ENCODE measurements around the gene PPP2R2B.

PPP2R2B gene

DNA sequence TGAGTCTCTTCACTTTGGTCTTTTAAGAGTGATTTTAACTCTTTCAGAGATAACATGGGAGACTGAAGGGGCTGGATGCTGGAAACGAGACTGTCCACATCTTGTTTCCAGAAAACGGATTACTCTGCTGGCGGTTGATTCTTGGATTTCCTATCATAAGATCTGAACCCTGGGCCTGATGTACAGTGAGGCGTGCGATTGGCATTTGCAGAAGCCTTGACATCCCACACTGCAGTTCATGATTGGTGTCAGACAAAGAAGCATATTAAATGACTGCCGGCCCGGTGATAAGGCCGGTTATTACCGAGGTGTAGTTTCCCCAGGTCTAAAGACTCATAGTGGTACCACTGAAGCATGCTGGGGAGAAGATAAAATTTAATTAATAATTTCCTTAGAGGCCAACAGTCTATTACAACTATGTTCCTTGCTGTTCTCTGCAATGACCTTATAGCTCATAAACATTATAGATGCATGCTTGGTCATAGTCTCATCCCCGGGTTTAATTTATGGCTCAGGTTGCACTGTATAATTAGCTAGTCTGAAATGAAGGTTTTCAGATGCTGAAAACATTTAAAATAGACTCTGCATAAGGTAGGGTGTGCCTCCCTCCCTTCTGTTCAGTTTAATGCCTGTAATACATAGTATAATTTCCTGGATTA lies 99.2 kb downstream of the PPP2R2B start:
- 89% methylated on average over 6 of the region's 10 CpGs for WGBS
- no peak overlapping the region for H2BK15ac ChIP-seq (ENCODE audit: low read depth, poor library complexity, severe bottlenecking)
- no peak overlapping the region for H3K4me2 ChIP-seq (ENCODE audit: low read length, poor library complexity, severe bottlenecking)
- no peak overlapping the region for H4K91ac ChIP-seq (ENCODE audit: low read length)
- H3K27ac ChIP-seq (ENCODE audit: low read length, poor library complexity, severe bottlenecking): no peak overlapping the region
- H4K8ac ChIP-seq (ENCODE audit: low read length): no peak overlapping the region
- H3K36me3 ChIP-seq (ENCODE audit: control insufficient read depth in 1 of 2, insufficient read depth in 2 of 2, low read depth in 1 of 2, low read length in 2 of 2): no peaks in the 10 kb centered on the region
- no peaks in the 10 kb centered on the region for H3K27me3 ChIP-seq (ENCODE audit: control insufficient read depth in 1 of 2, insufficient read depth in 1 of 2, low read length in 2 of 2)
- H3K9ac ChIP-seq (ENCODE audit: low read length): no peak overlapping the region
- no peak overlapping the region for H3K14ac ChIP-seq (ENCODE audit: low read length in 2 of 2)
- no peaks in the 10 kb centered on the region for H3K4me1 ChIP-seq (ENCODE audit: control insufficient read depth, insufficient read depth, low read depth, low read length)
- H3K9me3 ChIP-seq (ENCODE audit: control insufficient read depth, low read length): peaks cover 2% of the 10 kb centered on the region
- no peak overlapping the region for H2AFZ ChIP-seq (ENCODE audit: low read depth, low read length)
- H2AK5ac ChIP-seq (ENCODE audit: low read length, severe bottlenecking): no peak overlapping the region
- no peak overlapping the region for H2BK12ac ChIP-seq (ENCODE audit: low read length in 2 of 2)
- no peak for DNase-seq
- no peaks in the 10 kb centered on the region for H3K79me1 ChIP-seq (replicated peaks; ENCODE audit: low read length, poor library complexity, severe bottlenecking)
- no peak overlapping the region for H2BK5ac ChIP-seq (ENCODE audit: low read depth, low read length, poor library complexity, severe bottlenecking)
- no peak overlapping the region for H2BK120ac ChIP-seq (ENCODE audit: low read depth, low read length)
- H3K18ac ChIP-seq (ENCODE audit: low read depth in 1 of 2, low read length in 2 of 2): no peak overlapping the region
- no peak overlapping the region for H3K23ac ChIP-seq (ENCODE audit: low read length in 2 of 2)
- H3K4me3 ChIP-seq (ENCODE audit: insufficient read depth in 1 of 2, low read depth in 1 of 2, low read length in 2 of 2): no peak overlapping the region
- H3K4ac ChIP-seq (ENCODE audit: low read depth in 1 of 2, low read length in 2 of 2): no peak overlapping the region

GRCh38 chr5:146778795-146779194 lies 99.8 kb downstream of the PPP2R2B start:
- no peak overlapping the region for H4K8ac ChIP-seq (ENCODE audit: low read length)
- H3K4me1 ChIP-seq (ENCODE audit: control insufficient read depth, insufficient read depth, low read depth, low read length): no peaks in the 10 kb centered on the region
- H3K27ac ChIP-seq (ENCODE audit: low read length, poor library complexity, severe bottlenecking): no peak overlapping the region
- H2BK120ac ChIP-seq (ENCODE audit: low read depth, low read length): no peak overlapping the region
- H2AK5ac ChIP-seq (ENCODE audit: low read length, severe bottlenecking): no peak overlapping the region
- DNase-seq: no peak
- no peak overlapping the region for H3K4me3 ChIP-seq (ENCODE audit: insufficient read depth in 1 of 2, low read depth in 1 of 2, low read length in 2 of 2)
- no peak overlapping the region for H2AFZ ChIP-seq (ENCODE audit: low read depth, low read length)
- no peak overlapping the region for H3K14ac ChIP-seq (ENCODE audit: low read length in 2 of 2)
- no peak overlapping the region for H2BK12ac ChIP-seq (ENCODE audit: low read length in 2 of 2)
- H3K23ac ChIP-seq (ENCODE audit: low read length in 2 of 2): no peak overlapping the region
- no peak overlapping the region for H3K9ac ChIP-seq (ENCODE audit: low read length)
- H2BK5ac ChIP-seq (ENCODE audit: low read depth, low read length, poor library complexity, severe bottlenecking): no peak overlapping the region
- no peak overlapping the region for H3K18ac ChIP-seq (ENCODE audit: low read depth in 1 of 2, low read length in 2 of 2)
- no peaks in the 10 kb centered on the region for H3K79me1 ChIP-seq (replicated peaks; ENCODE audit: low read length, poor library complexity, severe bottlenecking)
- no peak overlapping the region for H3K4ac ChIP-seq (ENCODE audit: low read depth in 1 of 2, low read length in 2 of 2)
- WGBS: 58% methylated on average over 2 of the region's 3 CpGs
- H3K36me3 ChIP-seq (ENCODE audit: control insufficient read depth in 1 of 2, insufficient read depth in 2 of 2, low read depth in 1 of 2, low read length in 2 of 2): no peaks in the 10 kb centered on the region
- peaks cover 2% of the 10 kb centered on the region for H3K9me3 ChIP-seq (ENCODE audit: control insufficient read depth, low read length)
- H4K91ac ChIP-seq (ENCODE audit: low read length): no peak overlapping the region
- no peaks in the 10 kb centered on the region for H3K27me3 ChIP-seq (ENCODE audit: control insufficient read depth in 1 of 2, insufficient read depth in 1 of 2, low read length in 2 of 2)
- H2BK15ac ChIP-seq (ENCODE audit: low read depth, poor library complexity, severe bottlenecking): no peak overlapping the region
- H3K4me2 ChIP-seq (ENCODE audit: low read length, poor library complexity, severe bottlenecking): no peak overlapping the region

GRCh38 chr5:146778261-146778660 lies 100.3 kb downstream of the PPP2R2B start:
- no peak overlapping the region for H3K14ac ChIP-seq (ENCODE audit: low read length in 2 of 2)
- no peaks in the 10 kb centered on the region for H3K27me3 ChIP-seq (ENCODE audit: control insufficient read depth in 1 of 2, insufficient read depth in 1 of 2, low read length in 2 of 2)
- no peak overlapping the region for H2BK5ac ChIP-seq (ENCODE audit: low read depth, low read length, poor library complexity, severe bottlenecking)
- no peak overlapping the region for H3K4me3 ChIP-seq (ENCODE audit: insufficient read depth in 1 of 2, low read depth in 1 of 2, low read length in 2 of 2)
- H2BK12ac ChIP-seq (ENCODE audit: low read length in 2 of 2): no peak overlapping the region
- DNase-seq: no peak
- H3K23ac ChIP-seq (ENCODE audit: low read length in 2 of 2): no peak overlapping the region
- no peaks in the 10 kb centered on the region for H3K36me3 ChIP-seq (ENCODE audit: control insufficient read depth in 1 of 2, insufficient read depth in 2 of 2, low read depth in 1 of 2, low read length in 2 of 2)
- H3K79me1 ChIP-seq (replicated peaks; ENCODE audit: low read length, poor library complexity, severe bottlenecking): no peaks in the 10 kb centered on the region
- H3K4me1 ChIP-seq (ENCODE audit: control insufficient read depth, insufficient read depth, low read depth, low read length): no peaks in the 10 kb centered on the region
- no peak overlapping the region for H2AK5ac ChIP-seq (ENCODE audit: low read length, severe bottlenecking)
- peaks cover 2% of the 10 kb centered on the region for H3K9me3 ChIP-seq (ENCODE audit: control insufficient read depth, low read length)
- H3K4me2 ChIP-seq (ENCODE audit: low read length, poor library complexity, severe bottlenecking): no peak overlapping the region
- no peak overlapping the region for H2AFZ ChIP-seq (ENCODE audit: low read depth, low read length)
- H2BK15ac ChIP-seq (ENCODE audit: low read depth, poor library complexity, severe bottlenecking): no peak overlapping the region
- H4K91ac ChIP-seq (ENCODE audit: low read length): no peak overlapping the region
- no peak overlapping the region for H3K18ac ChIP-seq (ENCODE audit: low read depth in 1 of 2, low read length in 2 of 2)
- H2BK120ac ChIP-seq (ENCODE audit: low read depth, low read length): no peak overlapping the region
- no peak overlapping the region for H3K9ac ChIP-seq (ENCODE audit: low read length)
- H3K27ac ChIP-seq (ENCODE audit: low read length, poor library complexity, severe bottlenecking): no peak overlapping the region
- no peak overlapping the region for H3K4ac ChIP-seq (ENCODE audit: low read depth in 1 of 2, low read length in 2 of 2)
- H4K8ac ChIP-seq (ENCODE audit: low read length): no peak overlapping the region

DNA sequence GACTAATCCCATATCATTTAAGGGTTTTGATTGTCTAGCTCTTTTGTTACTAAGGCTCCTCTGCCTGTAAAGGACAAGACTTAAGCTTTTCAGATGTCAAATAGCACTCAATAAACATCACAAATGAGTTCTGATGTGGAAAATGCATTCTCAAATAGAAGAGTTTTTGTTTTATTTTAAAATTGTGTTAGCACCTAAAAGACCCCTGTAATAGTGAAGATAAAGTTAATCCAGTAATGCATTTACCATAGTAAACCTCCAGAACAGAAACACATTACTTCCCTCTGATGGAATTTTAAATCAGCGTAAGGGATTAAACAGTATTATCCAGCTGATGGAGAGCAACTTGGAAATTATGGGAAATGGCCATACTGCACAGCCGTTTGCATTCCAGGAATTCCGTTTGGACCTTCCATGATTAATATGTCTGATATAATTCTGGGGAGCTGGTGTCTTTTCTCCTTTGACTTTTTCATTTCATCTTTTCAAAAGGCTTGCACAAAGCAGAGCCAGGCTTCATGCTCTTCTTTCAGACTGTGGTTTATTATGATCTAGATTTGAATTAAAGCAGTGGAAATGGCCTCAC lies 105.6 kb downstream of the PPP2R2B start:
- H3K4me3 ChIP-seq (ENCODE audit: insufficient read depth in 1 of 2, low read depth in 1 of 2, low read length in 2 of 2): no peak overlapping the region
- H3K14ac ChIP-seq (ENCODE audit: low read length in 2 of 2): no peak overlapping the region
- no peak overlapping the region for H4K8ac ChIP-seq (ENCODE audit: low read length)
- no peaks in the 10 kb centered on the region for H3K27me3 ChIP-seq (ENCODE audit: control insufficient read depth in 1 of 2, insufficient read depth in 1 of 2, low read length in 2 of 2)
- H3K4me1 ChIP-seq (ENCODE audit: control insufficient read depth, insufficient read depth, low read depth, low read length): no peaks in the 10 kb centered on the region
- 82% methylated on average over 2 of the region's 3 CpGs for WGBS
- H2BK12ac ChIP-seq (ENCODE audit: low read length in 2 of 2): no peak overlapping the region
- H2AK5ac ChIP-seq (ENCODE audit: low read length, severe bottlenecking): no peak overlapping the region
- H3K4me2 ChIP-seq (ENCODE audit: low read length, poor library complexity, severe bottlenecking): no peak overlapping the region
- H3K9ac ChIP-seq (ENCODE audit: low read length): no peak overlapping the region
- no peak overlapping the region for H2BK5ac ChIP-seq (ENCODE audit: low read depth, low read length, poor library complexity, severe bottlenecking)
- H3K9me3 ChIP-seq (ENCODE audit: control insufficient read depth, low read length): peaks cover 2% of the 10 kb centered on the region
- DNase-seq: no peak
- H3K79me1 ChIP-seq (replicated peaks; ENCODE audit: low read length, poor library complexity, severe bottlenecking): no peaks in the 10 kb centered on the region
- no peak overlapping the region for H2BK15ac ChIP-seq (ENCODE audit: low read depth, poor library complexity, severe bottlenecking)
- H3K23ac ChIP-seq (ENCODE audit: low read length in 2 of 2): no peak overlapping the region
- no peak overlapping the region for H2AFZ ChIP-seq (ENCODE audit: low read depth, low read length)
- H3K36me3 ChIP-seq (ENCODE audit: control insufficient read depth in 1 of 2, insufficient read depth in 2 of 2, low read depth in 1 of 2, low read length in 2 of 2): no peaks in the 10 kb centered on the region
- H3K4ac ChIP-seq (ENCODE audit: low read depth in 1 of 2, low read length in 2 of 2): no peak overlapping the region
- H4K91ac ChIP-seq (ENCODE audit: low read length): no peak overlapping the region
- no peak overlapping the region for H3K27ac ChIP-seq (ENCODE audit: low read length, poor library complexity, severe bottlenecking)
- no peak overlapping the region for H2BK120ac ChIP-seq (ENCODE audit: low read depth, low read length)
- H3K18ac ChIP-seq (ENCODE audit: low read depth in 1 of 2, low read length in 2 of 2): no peak overlapping the region

All from mesenchymal stem cell (in vitro differentiated cells and primary cell).